ENCODE data around the gene BCKDHB.
"Not testable (repeated sequence)": the region's sequence is repeated elsewhere in the genome, so short reads cannot be mapped to it uniquely, and the experiment has no call there.

The BCKDHB gene

GRCh38 chr6:80106418-80107235, at the start of gene BCKDHB:
Gene BCKDHB, plus strand, starts transcription at chr6:80106671. Its CDS starts 23 bp downstream, at chr6:80106694.
- peak; percentile 98 for DNase-seq

DNA sequence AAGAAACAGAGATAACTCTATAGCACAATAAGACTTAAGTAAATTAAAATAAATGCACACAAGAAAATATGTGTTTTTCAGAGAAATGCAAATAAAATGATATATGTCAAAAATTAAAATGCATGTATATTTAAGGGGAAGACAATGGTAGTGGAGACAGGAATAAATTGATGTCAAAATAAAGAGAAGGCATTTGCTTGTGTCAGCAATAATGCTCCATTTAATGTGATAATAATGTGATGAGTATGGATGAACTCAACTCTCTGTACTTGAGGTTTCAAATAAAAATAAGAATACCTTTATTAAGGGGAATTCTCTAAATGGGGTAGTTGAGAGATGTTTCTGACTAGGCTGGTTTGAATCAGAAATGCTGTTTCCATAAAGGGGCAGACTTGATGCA, 45.7 kb upstream of the BCKDHB start:
- no peak for DNase-seq

DNA sequence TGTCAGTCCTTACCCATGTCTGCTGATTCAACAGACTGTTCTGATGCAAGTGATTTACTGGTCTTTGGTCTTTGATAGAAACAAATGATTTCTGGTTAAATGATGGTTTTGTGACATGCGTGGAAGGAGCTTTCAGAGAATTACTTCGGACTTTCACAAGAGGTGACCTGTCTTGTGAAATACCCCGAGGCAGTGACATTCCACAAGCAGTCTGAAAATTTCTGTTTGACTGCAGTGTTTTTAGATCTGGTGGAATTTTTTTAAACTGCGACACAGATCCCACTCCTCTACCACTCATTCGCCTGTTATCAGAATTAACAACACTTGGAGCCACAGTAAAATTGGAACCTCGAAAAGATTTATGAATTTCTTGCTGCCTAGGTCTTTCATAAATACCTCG, 38.3 kb upstream of the BCKDHB start:
- not testable (repeated sequence) for DNase-seq

- DNase-seq: not testable (repeated sequence)
These were observed 36.0 kb upstream of the BCKDHB start for GRCh38 chr6:80070431-80070830.

DNA sequence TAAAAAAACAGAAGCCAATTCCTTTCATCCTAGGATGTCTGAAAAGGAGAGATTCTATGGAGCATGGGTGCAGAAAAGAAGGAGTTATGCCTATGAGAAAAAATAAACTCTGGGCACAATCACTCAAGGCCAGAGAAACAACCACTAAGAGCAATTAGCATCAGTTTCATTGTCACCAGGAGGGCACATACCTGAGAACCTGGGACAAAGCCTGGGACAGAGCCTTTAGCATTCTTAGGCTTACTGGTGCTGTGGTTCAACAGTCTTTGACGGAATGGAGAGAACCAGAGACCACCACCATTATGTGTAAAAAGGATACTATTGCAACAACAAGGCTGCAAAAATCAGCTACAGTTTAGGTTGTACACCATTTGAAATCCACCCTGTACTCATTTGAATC, 29.4 kb upstream of the BCKDHB start:
- DNase-seq: no peak

- DNase-seq: no peak
These were observed 17.8 kb upstream of the BCKDHB start for GRCh38 chr6:80088637-80089036.

DNA sequence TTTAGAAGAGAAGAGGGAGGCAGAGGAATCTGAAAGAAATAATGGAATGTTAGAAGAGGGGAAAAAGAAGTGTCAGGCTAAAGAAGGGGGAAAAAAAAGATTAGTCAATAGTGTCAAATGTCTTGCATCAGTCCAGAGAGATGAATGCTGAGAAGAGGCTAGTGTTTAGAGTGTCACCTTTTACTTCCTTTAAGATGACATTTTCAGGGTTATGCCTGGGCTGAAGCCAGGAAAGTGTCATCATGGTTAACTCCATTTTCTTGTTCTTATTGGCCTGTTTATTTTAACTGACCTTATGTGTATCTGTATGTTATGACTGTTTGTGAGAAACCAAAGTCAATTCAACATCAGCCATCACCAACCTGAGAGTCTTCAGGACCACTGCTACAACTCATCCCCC, 15.0 kb upstream of the BCKDHB start:
- no peak for DNase-seq

DNA sequence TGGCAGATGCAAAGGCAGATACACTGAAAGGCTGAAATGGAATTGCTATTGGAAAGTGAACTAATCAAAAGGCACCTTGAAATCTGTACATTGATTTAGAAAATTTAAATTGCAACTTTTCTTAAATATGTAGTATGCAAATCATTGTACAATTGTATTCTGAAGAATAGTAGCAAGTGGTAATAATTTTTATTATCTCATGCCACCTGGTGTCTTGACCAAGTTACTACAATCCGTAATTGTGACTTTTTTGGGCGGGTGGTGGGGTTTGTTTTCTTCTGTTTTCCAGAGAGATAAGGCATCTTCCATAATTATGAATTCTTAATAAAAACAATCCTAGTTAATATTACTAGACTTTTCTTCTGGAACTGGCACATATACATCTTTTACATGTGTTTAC, 12.5 kb upstream of the BCKDHB start:
- peak; percentile 37 for DNase-seq

DNA sequence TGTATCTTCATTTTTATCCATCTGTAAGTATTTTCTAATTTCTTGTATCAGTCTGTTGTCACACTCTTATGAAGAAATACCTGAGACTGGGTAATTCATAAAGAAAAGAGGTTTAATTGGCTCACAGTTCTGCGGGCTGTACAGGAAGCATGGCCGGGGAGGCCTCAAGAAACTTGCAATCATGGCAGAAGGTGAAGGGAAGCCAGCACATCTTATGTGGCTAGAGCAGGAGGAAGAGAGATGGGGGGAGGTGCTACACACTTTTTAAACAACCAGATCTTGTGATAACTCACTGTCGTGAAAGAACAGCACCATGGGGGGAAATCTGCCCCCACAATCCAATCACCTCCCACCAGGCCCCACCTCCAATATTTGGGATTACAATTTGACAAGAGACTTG, 10.9 kb upstream of the BCKDHB start:
- DNase-seq: no peak

DNA sequence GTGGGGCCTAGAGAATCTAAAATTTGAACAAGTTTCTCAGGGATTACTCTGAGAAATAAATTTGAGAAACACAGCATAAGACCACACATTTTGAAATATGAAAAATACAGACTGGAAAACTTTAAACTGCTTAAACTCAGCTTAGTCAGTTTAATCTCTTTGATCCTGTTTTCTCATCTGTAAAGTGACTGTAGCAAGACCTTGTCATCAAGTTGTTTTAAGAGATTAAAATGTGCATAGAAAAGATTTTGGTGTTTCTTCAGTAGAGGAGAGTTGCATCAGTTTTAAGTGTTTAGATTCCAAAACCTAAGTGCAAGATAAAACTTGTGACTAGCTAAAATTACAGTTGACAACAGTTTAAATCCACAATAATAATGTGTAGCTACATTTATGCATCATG, 8.1 kb upstream of the BCKDHB start:
- peak; percentile 8 for DNase-seq

GRCh38 chr6:80104520-80104919, 2.0 kb upstream of the BCKDHB start:
- DNase-seq: no peak

DNA sequence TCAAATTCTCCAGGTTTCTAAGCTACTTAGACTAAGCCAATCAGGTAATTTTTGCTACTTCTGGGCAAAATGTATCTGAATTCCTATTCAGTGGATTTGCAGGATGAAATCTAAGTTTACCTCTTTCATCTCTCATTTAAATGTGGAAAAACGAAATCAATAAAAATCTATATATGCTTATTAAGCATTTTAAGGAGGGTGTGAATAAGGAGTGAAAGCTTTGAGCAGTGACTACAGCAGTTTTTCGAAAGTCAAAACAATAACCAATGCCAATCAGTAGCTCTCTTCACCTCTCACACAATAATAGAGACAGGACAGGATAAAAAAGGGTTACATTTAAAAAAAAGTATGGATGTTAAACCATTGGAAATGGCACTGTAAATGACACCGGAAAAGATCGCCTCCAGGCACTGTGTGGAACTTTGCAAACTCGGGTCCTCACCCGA, 476 bp upstream of the BCKDHB start:
- DNase-seq: no peak

DNA sequence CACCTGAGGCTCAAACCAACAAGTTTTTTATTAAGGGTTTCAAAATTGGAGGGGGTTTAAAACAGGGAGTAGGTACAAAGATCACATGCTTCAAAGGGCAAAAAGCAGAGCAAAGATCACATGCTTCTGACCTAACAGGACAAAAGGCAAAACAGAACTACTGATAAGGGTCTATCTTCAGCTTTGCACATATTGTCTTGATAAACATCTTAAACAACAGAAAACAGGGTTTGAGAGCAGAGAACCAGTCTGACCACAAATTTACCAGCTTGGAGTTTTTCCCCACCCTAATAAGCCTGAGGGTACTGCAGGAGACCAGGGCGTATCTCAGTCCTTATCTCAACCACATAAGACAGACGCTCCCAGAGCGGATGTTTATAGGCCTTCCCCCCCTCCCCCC, 16.1 kb downstream of the BCKDHB start:
- not testable (repeated sequence) for DNase-seq

- no peak for DNase-seq
These were observed 20.3 kb downstream of the BCKDHB start for GRCh38 chr6:80126657-80127345.

- no peak for DNase-seq
These were observed 23.0 kb downstream of the BCKDHB start for GRCh38 chr6:80129485-80129884.

DNA sequence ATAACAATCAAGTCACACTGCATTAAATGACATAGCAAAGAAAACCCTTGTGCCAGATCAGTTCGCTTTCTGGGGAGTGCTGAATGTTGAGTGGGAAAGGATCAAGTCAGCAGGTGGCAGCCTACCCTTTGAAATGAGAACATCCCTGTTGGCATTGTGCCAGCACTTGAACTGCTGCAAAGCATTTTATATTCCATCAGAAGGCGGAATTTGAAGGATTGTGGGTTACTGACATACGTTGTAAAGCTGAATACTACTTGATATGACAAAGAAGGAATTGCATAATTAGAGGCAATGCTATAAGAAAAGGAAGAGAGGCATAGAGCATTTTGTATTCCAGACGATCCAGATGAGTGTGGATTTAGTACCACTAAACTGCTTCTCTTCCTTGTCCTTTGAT, 26.5 kb downstream of the BCKDHB start:
- DNase-seq: peak; percentile 74

- no peak for DNase-seq
These were observed 27.6 kb downstream of the BCKDHB start for GRCh38 chr6:80134065-80134464.

- DNase-seq: no peak
These were observed 36.1 kb downstream of the BCKDHB start for GRCh38 chr6:80142586-80142985.

DNA sequence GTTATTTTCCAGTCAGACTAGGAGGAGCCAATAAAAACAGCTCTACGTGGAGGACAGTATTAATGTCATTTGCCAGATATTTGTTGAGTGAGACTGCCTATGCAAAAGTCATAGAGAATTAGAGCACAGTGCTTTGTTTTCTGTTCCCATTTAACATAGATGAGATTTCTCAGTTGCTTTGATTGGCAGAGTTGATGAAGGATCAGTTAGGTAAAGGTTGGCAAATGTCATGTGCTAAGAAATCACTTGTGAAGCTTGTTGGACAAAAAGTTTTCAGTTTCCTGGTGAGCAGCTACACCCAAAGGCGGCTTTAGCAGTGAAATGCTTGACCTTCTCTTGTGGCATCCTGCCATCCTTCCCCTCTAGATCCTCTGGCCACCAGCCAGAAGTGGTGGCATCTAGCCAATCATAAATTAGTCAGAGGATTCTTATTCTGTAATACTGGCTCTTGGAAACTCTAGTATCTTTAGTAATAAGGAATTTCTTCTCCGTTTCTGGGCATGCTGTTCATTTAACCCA, 37.0 kb downstream of the BCKDHB start:
- DNase-seq: no peak

DNA sequence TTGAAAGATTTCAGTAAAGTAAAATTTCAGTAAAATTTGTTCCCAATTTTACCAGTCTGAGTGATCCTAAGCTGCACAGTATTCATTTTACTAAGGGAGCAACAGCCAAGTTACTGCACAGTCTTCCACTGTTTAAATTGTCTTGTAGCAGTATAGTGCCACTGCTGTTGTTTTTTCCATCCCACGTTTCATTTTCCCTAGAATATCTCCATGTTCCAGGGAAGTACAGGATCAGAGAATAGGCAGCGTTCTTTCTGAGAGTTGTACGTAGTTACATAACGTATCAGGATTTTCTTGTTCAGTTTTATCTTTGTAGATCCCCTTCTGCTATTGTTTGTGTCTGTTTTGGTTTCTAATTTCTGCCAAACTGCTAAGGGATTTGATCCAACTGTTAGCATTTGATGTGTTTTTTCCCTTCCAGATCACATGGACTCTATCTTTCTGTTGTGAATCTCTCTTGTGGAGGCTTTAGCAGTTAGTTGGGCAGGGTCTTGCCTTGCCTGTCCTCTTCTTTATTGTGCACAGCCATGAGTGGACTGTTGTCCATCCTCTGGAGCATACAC, 38.4 kb downstream of the BCKDHB start:
- no peak for DNase-seq

GRCh38 chr6:80145509-80145908, 39.0 kb downstream of the BCKDHB start:
- DNase-seq: no peak

DNA sequence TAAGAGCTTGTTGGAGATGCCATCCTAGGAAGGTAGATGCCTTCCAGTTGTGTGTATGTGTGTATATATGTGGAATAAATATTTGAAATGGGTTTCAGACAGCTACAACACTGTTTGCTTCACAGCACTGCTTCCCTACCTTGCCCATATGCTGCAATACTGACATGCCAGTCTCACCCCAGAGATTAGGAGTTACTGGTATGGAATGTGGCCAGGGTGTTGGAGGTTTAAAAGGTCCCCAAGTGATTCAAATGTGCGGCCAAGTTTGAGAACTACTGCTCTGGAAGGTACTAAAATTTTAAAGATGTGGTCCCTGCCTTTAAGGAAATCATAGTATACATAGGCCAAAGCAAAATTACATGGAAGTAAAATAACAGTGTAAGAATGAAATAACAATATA, 39.5 kb downstream of the BCKDHB start:
- DNase-seq: no peak

- no peak for DNase-seq
These were observed 41.7 kb downstream of the BCKDHB start for GRCh38 chr6:80148220-80148619.

GRCh38 chr6:80151635-80152034, 45.2 kb downstream of the BCKDHB start:
- peak; percentile 3 for DNase-seq

Measured in NCI-H82 (cell line).